ENCODE data around the gene GRB2. TPM values are rescaled to one million over a fixed set of nuclear protein-coding genes. Genes with fewer than 3 reads are reported as not detected.

Gene GRB2
- total RNA-seq, 6 donors from 2014 or later = 103 to 168 (median 151) TPM

DNA sequence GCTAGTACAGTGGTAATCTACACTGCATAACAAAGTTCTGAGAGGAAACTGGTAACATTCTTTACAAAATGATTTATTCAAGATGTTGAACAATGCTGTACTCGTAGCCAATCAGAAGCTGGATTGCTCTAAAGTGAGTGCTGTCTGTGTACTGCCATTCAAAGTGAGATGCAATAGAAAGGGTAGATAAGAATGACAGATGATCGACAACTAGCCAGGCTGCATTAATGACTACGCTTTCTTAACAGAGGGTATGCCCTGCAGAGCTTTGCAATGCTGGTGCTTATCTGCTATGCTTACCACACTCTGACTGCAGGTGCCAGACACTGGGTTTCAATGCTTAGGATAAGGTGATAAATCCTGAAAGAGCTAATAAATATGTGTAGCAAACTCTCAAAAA is 70.2 kb downstream of the GRB2 start:
- no peaks in the 10 kb centered on the region for H3K9me3 ChIP-seq
- DNase-seq = no peak
- peaks cover 4 to 41% (median 17%) of the 10 kb centered on the region in 4 donors for H3K4me1 ChIP-seq
- no peak for ATAC-seq (ENCODE audit: low FRiP score in 2 of 2)
- no peak overlapping the region for H3K4me3 ChIP-seq
- H3K27ac ChIP-seq = no peak overlapping the region
- no peak for TF ChIP-seq EP300 (IDR thresholded peaks at IDR 0.05)
- TF ChIP-seq, protein P1, sequence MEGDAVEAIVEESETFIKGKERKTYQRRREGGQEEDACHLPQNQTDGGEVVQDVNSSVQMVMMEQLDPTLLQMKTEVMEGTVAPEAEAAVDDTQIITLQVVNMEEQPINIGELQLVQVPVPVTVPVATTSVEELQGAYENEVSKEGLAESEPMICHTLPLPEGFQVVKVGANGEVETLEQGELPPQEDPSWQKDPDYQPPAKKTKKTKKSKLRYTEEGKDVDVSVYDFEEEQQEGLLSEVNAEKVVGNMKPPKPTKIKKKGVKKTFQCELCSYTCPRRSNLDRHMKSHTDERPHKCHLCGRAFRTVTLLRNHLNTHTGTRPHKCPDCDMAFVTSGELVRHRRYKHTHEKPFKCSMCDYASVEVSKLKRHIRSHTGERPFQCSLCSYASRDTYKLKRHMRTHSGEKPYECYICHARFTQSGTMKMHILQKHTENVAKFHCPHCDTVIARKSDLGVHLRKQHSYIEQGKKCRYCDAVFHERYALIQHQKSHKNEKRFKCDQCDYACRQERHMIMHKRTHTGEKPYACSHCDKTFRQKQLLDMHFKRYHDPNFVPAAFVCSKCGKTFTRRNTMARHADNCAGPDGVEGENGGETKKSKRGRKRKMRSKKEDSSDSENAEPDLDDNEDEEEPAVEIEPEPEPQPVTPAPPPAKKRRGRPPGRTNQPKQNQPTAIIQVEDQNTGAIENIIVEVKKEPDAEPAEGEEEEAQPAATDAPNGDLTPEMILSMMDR (IDR thresholded peaks at IDR 0.05) = no peak
- TF ChIP-seq POLR2A (IDR thresholded peaks at IDR 0.05) = no peak
- TF ChIP-seq POLR2AphosphoS5 (IDR thresholded peaks at IDR 0.05) = no peak
- H3K36me3 ChIP-seq = peaks cover 0 to 16% (median 2%) of the 10 kb centered on the region in 4 donors
- H3K27me3 ChIP-seq = no peaks in the 10 kb centered on the region
- 78% methylated on average over 3 of the region's 3 CpGs for WGBS, 2 donors

GRCh38 chr17:75334723-75335122 is 70.8 kb downstream of the GRB2 start:
- Histone ChIP-seq H3K27ac (no peak overlapping the region), H3K27me3 (no peaks in the 10 kb centered on the region), H3K4me1 (peaks cover 1 to 35% (median 16%) of the 10 kb centered on the region in 4 donors), H3K36me3 (peaks cover 0 to 18% (median 2%) of the 10 kb centered on the region in 4 donors), H3K4me3 (no peak overlapping the region), H3K9me3 (no peaks in the 10 kb centered on the region)
- ATAC-seq (ENCODE audit: low FRiP score in 2 of 2) (no peak), DNase-seq (no peak)
- WGBS, 2 donors = 94 to 100% methylated on average over 3 of the region's 3 CpGs
- TF ChIP-seq, protein P1 (IDR thresholded peaks at IDR 0.05) = no peak
- TF ChIP-seq POLR2A (IDR thresholded peaks at IDR 0.05) (no peak), POLR2AphosphoS5 (IDR thresholded peaks at IDR 0.05) (no peak), EP300 (IDR thresholded peaks at IDR 0.05) (no peak)

GRCh38 chr17:75331671-75332070 is 73.8 kb downstream of the GRB2 start:
- WGBS, 2 donors = 72 to 80% methylated on average over 6 of the region's 6 CpGs
- Histone ChIP-seq H3K9me3 (no peaks in the 10 kb centered on the region), H3K4me1 (peaks cover 4 to 13% (median 8%) of the 10 kb centered on the region in 4 donors), H3K4me3 (no peak overlapping the region), H3K27ac (no peak overlapping the region), H3K27me3 (no peaks in the 10 kb centered on the region), H3K36me3 (peaks cover 0 to 18% (median 2%) of the 10 kb centered on the region in 4 donors)
- ATAC-seq (ENCODE audit: low FRiP score in 2 of 2) (no peak), DNase-seq (no peak)
- TF ChIP-seq POLR2AphosphoS5 (IDR thresholded peaks at IDR 0.05) (no peak), EP300 (IDR thresholded peaks at IDR 0.05) (no peak), POLR2A (IDR thresholded peaks at IDR 0.05) (no peak)
- TF ChIP-seq, protein P1 (IDR thresholded peaks at IDR 0.05) = no peak

DNA sequence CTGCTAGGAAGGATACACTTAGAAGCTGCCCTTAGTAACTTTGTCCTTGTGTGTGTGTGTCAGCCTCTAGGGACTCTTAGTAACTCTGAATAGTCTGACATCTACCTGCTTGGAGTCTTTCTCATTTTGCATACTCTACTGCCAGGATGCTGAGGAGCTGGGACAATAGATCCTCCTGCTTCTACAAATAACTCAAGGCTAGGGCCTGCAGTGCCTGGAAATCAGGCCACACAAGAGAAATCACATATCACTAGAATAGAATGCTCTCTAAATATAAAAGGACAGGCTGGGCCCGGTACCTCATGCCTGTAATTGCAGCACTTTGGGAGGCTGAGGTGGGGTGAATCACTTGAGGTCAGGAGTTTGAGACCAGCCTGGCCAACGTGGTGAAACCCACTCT is 77.7 kb downstream of the GRB2 start:
- ATAC-seq (ENCODE audit: low FRiP score in 2 of 2) (no peak), DNase-seq (no peak)
- WGBS, 2 donors = 65 to 71% methylated on average over 2 of the region's 2 CpGs
- Histone ChIP-seq H3K4me1 (peaks cover 21 to 32% (median 27%) of the 10 kb centered on the region in 4 donors), H3K4me3 (no peak overlapping the region), H3K36me3 (peaks cover 0 to 33% (median 5%) of the 10 kb centered on the region in 4 donors), H3K27me3 (no peaks in the 10 kb centered on the region), H3K27ac (peak overlapping the region in 1 of 4 donors; percentile 27), H3K9me3 (no peaks in the 10 kb centered on the region)
- TF ChIP-seq POLR2A (IDR thresholded peaks at IDR 0.05) = no peak
- no peak for TF ChIP-seq EP300 (IDR thresholded peaks at IDR 0.05)
- TF ChIP-seq, protein P1 (IDR thresholded peaks at IDR 0.05) = no peak
- TF ChIP-seq POLR2AphosphoS5 (IDR thresholded peaks at IDR 0.05) = no peak

DNA sequence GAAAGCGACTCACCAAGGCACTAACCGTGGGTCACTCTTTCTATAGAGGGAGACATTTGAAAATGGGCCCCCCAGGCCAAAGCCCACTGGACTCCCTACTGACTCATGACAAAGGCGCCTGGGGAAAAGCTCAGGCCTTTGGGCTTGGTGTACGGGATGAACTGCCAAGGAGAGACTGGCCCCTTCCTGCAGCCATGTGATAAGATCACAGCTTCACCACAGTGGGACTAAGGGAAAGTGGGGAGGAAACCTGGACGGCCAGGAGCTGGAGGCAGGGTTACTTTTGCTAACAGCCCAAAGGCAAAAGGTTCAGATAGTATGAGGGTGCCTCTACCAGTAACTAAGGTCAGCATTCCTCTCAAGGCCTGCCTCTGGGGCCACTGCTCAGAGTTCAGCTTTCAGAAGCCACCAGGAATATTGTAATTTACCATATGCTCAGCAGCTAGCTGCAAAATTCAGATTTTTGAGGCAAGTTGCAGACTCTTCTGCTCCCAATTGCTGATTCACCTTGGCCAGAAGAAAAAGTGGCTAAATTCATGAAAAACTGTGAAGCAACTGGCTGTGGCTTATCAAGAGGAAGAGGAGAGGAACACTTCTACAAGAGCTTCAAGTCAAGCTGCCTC is 79.1 kb downstream of the GRB2 start:
- Histone ChIP-seq H3K27ac (peak overlapping the region; percentile 54 to 78 (median 68)), H3K36me3 (peaks cover 5 to 34% (median 12%) of the 10 kb centered on the region in 4 donors), H3K4me3 (no peak overlapping the region), H3K27me3 (no peaks in the 10 kb centered on the region), H3K4me1 (peaks cover 21 to 32% (median 27%) of the 10 kb centered on the region in 4 donors), H3K9me3 (no peaks in the 10 kb centered on the region)
- DNase-seq (no peak), ATAC-seq (ENCODE audit: low FRiP score in 2 of 2) (no peak)
- 40 to 42% methylated on average over 1 to 5 of the region's 5 CpGs for WGBS, 2 donors
- TF ChIP-seq POLR2AphosphoS5 (IDR thresholded peaks at IDR 0.05) (no peak), POLR2A (IDR thresholded peaks at IDR 0.05) (no peak), EP300 (IDR thresholded peaks at IDR 0.05) (no peak)
- TF ChIP-seq, protein P1 (IDR thresholded peaks at IDR 0.05) = no peak

All from upper lobe of left lung (tissue), 6 donors.